Measurements from ENCODE around the gene NAV2.

Gene NAV2

DNA sequence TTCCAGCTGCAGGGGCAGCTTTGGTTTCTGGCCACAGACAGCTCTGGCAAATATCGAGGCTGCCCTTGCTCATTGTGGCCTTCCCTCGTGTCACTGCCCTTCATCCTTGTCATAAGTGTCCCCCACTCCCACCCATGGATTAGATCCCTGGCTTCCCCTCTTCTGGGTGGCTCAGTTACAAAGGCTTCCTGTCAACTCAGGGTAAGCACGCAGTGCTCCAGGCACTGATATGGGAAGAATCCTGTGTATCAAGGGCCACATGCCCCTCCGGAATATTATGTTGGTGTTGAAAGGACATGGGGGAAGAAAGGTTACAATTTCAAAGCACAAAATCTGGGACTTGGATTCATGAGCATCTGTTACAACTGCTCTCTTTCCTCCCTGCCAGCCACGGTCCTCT is 319.5 kb downstream of the NAV2 start:
- DNase-seq = no peak

GRCh38 chr11:20032577-20033260 is 320.1 kb downstream of the NAV2 start:
- no peak for DNase-seq

DNA sequence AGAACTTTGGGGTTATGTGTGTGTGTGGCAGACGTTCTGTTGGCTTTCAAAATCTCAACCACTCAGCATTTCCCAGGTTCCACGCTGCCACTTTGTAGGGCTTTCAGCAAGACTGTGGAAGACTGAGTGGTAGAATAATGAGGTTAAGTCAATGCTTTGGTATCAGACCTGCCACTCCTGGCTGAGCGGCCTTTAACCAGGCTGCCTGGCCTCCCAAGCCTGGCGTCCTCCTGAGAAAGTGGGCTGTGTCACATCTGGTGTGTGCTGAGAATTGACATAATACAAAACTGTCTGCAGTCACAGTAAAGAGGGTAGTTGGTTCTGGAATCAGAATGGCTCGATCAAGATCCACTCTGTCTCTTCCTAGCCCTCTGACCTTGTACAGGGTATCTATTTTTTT is 321.2 kb downstream of the NAV2 start:
- DNase-seq = no peak

DNA sequence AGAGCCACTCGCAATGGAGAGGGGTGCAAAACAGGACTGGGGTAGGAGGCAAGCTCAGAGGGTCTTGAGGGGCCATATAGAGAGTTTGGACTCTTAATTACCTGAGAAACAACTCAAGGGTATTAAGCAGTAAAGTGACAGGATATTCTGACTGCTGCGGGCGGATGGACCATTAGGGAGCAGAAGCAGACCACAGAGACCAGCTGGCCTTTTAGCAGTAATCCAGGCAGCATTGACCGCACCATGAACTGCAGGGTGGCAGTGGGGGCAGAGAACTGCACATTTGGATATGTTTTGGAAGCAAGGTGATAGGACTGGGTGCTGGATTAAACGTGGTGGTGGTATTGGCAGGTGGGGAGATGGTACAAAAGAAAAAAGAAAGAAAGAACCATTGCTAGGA is 322.3 kb downstream of the NAV2 start:
- no peak for DNase-seq

DNA sequence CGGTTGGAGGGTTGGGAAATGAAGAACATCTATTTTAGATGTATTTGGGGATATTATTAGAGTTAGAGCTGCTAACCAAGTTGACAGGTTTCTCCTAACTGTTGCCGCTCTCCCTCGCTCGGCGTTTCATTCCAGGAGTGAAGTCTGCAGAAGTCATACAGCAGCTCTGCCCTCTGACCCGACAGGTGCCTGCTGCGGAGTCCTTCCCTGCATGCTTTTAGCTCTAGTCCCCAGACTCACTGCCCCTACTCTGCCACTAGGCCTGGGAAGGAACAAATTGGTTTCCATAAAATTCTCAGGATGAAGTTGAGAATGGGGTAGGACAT is 322.7 kb downstream of the NAV2 start:
- DNase-seq = no peak

- peak; percentile 97 for DNase-seq
Measured at GRCh38 chr11:20035701-20036601, 323.3 kb downstream of the NAV2 start.

GRCh38 chr11:20036626-20037335 is 324.1 kb downstream of the NAV2 start:
- no peak for DNase-seq

DNA sequence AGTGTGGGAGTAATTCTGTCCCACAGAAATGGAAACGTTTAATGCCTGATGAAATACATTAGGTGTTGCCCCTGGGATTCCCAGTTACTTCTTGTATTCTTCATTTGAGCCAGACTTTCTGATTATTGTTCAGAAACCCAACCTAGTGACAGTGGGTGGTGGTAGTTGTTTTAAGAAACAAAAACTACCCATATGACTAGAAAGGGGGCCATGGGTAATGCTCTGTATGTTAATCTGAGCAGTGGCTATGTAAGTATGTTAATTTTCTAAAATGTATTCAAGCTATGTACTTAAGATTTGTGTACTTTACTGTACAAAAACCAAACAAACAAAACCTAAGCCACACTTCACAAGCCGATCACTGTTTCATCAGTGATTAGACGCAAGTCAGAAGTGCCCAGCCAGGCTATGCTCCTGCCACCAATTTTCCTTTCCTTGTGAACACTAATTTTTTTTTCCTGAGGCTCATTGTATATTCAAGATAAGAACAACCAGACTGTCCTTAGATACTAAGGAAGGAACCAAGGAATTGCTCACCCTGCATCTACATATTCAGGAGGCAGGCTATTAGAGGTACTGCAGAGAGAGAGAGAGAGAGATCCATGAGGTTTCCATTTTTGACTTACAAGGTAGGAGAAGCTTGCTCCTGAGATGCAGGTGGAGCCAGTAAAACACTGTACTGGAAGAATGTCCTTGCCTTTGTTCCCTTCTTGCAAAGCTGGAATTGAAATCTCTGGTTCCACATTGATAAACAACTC is 324.9 kb downstream of the NAV2 start:
- no peak for DNase-seq

DNA sequence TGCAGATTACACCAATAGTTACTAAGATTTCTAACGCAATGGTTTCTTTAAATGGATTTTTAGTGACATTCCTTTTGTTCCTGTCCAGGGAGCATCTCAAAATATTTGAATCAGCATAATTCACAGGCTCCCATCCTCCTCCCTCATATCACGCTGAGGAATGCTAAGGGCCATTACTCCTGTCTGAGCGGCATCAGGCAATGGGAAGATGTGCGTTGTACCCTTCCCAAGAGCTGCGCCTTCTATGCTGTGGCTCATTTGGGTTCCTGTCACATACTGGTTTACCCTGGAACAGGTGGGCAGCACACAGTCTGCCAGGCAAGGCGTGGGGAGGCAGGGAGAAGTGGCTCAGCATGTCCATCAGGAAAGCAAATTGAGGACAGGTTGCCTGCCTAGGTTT is 325.8 kb downstream of the NAV2 start:
- no peak for DNase-seq

GRCh38 chr11:20038972-20039371 is 326.3 kb downstream of the NAV2 start:
- no peak for DNase-seq

GRCh38 chr11:20041499-20041898 is 328.9 kb downstream of the NAV2 start:
- DNase-seq = no peak

DNA sequence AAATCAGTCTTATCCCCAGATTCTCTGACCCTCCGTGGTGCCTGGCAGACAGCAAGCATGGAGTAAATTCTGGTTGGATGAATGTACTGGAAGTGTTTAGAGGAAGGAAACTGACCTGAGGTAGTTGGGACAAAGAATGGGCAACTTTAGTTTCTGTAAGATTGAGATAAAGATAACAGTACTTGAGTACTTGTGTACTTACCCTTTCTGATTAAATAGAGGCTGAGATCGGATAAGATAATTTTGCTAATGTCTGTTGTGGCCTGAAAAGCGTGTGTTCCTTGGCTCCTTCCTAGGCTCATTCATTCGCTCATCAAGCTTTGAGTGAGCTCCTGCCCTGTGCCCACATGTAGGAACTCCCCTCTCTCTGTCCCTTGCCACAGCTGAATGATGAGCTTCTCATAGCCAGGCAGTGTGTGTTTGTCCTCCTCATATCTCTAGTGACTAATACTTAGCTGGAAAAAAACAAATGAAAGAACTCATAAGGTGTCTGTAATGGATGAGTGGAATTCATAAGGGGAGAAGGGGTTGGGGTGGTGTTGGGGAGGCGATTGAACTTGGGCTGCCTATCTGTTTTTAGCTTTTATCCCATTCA is 329.5 kb downstream of the NAV2 start:
- no peak for DNase-seq

GRCh38 chr11:20042811-20043341 is 330.2 kb downstream of the NAV2 start:
- DNase-seq = no peak

- no peak for DNase-seq
Measured at GRCh38 chr11:20043992-20044391, 331.4 kb downstream of the NAV2 start.

DNA sequence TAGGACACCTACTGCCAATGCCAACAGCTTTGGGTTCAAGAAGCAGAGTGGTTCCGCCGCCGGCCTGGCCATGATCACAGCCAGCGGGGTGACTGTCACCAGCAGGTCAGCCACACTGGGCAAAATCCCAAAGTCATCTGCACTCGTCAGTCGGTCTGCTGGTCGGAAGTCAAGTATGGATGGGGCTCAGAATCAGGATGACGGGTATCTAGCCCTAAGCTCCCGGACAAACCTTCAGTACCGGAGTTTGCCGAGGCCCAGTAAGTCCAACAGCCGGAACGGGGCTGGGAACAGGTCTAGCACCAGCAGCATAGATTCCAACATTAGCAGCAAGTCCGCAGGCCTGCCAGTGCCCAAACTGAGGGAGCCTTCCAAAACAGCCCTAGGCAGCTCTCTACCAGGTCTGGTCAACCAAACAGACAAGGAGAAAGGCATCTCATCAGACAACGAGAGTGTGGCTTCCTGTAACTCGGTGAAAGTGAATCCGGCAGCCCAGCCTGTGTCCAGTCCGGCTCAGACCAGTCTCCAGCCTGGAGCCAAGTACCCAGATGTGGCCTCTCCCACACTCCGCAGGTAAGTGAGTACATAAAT is 332.6 kb downstream of the NAV2 start:
- no peak for DNase-seq

DNA sequence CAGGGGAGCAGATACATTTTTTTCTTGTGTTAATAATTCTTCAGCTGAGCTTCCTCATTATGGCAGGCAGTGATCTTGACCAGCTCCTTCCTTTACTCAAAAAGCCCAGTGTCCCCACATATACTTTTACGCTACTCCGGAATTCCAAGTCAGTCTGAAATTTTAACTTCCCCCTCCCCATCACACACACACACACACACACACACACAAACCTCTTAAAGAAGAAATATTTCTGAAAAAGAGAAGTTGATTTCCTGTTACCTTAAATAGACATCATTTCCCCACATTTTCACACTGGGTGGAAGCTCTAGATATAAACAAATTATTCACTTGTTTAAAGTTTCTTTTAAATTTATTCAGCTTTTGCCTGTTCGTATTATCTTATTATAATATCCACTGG is 333.8 kb downstream of the NAV2 start:
- DNase-seq = no peak

GRCh38 chr11:20047006-20047768 is 334.6 kb downstream of the NAV2 start:
- DNase-seq = no peak

- no peak for DNase-seq
Measured at GRCh38 chr11:20047769-20048154, 335.1 kb downstream of the NAV2 start.

DNA sequence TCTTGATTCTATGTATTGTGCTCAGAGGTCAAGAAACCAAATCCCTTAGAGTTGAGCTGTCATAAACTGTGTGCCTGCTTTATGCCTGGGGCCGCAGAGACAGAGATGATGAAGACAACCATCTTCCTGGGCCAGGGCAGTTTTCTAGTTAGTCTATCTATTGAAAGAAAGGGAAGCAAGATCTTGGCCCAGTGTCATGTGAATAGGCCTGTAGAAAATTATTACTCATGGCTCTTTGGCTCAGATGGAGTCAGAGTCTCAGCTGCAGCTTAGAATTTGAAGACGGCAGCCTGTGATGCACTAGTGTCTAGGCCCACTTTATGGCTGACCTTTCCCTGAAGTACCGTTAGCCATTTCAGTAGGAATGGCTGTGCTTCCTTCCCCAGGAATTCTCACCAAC is 335.6 kb downstream of the NAV2 start:
- peak; percentile 28 for DNase-seq

DNA sequence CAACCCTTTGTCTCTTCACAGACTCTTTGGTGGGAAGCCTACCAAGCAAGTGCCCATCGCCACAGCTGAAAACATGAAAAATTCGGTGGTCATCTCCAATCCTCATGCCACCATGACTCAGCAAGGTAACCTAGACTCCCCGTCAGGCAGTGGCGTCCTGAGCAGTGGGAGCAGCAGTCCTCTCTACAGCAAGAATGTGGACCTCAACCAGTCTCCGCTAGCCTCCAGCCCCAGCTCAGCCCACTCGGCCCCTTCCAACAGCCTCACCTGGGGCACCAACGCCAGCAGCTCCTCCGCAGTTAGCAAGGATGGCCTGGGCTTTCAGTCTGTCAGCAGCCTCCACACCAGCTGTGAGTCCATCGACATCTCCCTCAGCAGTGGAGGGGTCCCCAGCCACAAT is 336.1 kb downstream of the NAV2 start:
- no peak for DNase-seq

DNA sequence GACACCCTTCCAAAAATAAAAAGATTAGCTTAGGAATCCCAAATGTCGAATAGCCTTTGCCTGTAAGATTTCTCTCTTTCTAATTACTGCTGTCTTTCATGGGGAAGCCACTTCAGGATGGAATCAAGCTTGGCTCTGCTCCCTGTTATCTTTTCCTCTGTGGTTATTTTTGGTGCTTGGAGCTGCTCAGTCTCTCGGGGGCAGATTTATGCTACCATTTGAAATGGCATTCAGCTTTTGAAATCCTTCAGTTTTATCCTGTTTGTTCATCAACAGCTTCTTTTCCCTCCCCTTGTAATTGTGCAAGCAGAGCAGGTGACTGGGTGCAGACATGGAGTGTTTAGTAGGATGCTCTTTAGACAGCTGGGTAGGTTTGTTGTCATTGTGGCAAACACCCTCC is 336.6 kb downstream of the NAV2 start:
- no peak for DNase-seq

Data from fibroblast of upper back skin (primary cell).